HG03108 (cell line): ENCODE data around the gene SOX1.

Source experiments
- ATAC-seq: cut with Tn5 transposase; IDR thresholded peaks from one replicate; pipeline ENCODE4 v1.9.1; 2021; ENCODE audit warnings: moderate library complexity; ENCODE audit not compliant: unreplicated experiment

The SOX1 gene

DNA sequence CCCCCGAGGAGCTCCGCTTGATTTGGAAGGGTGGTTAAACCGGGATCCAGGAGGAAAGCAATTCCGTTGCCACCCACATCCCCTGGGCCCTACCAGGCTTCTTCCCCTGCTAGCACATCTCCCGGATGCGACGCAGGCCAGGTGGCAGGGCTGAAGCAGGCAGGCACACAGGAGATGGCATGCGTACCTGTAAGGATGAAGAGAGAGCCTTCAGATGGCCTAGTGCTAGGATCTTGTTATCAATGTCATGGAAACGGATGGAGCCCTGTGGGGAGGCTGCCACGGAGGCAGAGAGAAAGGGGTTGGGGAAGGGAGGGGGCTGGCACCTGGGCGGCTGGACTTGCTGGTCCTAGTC is 8.5 kb upstream of the SOX1 start:
- no peak for ATAC-seq

DNA sequence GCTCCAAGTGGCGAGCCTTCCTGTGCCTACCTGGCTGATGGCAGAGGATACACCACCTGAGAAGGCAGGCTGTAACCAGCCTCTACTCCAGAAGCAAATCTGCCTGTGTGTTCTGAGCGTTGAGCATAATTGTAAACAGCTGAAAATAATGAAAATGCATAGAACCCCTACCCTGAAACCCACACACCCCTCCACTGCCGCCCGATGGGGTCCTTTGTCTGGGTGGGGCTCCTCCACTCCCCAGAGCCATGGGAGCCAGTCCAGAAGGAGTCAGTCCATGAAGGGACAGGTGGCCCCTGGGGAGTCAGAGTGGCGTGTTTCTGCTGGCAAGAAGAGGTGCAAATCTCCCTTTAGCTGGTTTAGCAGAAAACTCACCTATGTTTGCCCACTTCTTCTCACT is 8.0 kb upstream of the SOX1 start:
- ATAC-seq: no peak

DNA sequence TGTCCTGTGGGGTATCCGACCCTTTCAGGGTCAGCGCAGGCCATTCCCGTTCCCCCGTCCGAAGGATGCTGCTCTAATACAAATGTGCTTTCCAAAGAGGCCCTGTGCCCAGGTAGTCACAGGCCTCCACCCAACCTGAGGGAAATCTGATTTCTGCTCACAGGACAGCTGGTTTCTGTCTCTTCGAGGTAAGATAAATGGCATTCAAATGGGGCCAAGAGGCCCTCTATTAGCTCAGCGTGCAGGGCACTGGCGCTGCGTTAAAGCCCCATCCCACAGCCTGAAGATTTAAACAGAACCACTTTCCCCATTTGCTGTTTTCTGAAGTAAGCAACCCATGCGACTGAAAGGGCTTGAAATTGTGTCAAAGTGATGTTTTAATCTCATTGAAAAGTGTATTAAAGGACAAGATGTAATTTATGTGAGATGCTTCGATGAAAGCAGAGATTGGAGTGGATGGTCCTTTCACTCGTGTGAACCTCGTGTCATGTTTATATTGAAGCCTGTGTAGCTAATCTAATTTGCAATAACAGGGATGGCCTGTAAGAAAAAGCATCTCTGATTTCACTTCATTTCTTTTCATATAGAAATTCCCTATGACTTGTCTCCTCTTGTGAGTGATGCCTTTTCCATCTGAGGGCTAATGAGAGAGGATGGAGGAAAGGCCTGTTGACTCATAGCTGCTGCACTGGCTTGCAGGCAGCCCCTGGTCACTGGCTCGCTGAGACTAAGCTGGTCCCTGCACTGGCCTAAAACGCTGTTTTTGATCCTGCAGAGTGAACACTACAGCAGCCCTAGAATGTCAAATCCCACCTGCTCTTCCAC is 7.3 kb upstream of the SOX1 start:
- ATAC-seq: no peak

DNA sequence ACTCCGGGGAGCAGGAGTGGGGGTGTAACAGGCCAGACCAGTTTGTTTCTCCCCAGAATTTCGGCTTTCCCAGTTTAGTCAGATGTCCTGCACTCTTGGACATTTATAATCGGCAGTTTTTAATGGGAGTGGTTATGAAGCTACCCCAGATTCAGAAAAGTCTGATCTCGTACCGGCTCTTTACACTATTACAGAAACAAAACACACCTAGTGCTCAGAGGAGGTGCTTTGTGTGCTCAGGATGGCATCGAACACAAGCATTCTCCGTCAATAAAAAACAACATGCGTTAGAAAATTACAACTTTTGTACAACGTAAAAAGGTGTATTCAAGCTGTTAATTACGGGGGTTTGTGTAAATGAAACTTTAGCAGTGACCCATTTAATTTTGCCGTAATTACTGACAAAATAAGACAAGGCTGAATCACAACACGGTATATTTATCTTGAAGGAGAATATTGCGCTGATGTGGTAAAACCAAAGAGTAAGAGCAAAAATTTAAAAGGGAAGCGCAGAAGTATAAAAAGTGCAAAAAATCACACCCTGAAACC is 6.6 kb upstream of the SOX1 start:
- ATAC-seq: no peak

DNA sequence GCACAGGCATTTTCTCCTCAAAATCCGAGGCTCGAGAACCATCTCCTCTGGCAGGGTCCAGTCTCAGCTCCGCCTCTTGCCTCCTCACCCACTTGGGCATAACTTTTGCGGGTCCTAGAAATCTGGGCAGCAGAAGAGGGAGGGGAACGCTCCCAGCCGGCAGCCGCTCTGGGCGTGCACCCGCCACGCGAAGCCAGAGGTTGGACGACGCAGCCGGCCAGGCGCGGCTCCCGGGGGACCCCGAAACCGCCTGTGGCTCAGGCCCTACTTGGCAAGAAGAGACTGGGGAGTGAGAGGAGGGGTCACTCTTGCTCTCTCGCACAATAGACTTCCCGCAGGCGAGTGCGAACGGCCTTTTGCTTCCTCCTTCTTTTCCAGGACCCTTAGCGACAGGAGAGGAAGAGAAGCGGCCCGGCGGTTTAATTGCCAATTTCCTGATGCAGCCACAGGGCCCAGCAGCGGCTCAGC is 6.0 kb upstream of the SOX1 start:
- no peak for ATAC-seq

DNA sequence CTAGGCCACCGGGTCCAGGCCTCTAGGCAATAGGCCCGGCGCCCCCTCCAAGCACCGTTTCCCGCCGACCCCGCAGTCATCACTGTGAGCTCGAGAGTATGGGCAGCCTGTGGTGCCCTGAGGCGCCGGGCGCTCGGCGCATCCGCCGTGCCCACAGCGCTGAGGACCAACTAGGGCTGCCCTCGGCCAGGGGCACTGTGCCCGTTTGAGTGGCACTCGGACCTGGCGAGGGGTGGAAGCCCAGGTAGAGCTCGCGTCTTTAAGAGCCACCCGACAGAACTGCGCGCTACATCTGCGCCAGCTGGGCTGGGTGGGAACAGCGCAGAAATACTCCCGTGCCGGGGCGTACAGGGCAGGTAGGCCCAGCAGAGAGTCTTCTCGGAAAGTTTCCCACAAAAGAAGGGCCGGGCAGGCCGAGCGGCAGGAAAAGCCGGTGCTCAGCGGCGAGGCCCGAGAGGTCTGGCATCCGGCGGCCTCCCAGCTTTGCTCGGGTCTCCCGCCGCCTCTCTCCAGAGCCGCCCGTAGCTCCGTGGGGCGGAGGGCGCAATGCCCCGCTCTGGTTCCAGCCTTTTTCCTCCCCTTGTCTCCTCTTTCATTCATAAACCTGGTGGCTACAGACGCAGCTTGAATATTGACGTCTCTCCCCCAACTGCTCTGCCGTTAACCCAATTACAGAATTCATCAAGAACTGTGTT is 5.4 kb upstream of the SOX1 start:
- no peak for ATAC-seq

DNA sequence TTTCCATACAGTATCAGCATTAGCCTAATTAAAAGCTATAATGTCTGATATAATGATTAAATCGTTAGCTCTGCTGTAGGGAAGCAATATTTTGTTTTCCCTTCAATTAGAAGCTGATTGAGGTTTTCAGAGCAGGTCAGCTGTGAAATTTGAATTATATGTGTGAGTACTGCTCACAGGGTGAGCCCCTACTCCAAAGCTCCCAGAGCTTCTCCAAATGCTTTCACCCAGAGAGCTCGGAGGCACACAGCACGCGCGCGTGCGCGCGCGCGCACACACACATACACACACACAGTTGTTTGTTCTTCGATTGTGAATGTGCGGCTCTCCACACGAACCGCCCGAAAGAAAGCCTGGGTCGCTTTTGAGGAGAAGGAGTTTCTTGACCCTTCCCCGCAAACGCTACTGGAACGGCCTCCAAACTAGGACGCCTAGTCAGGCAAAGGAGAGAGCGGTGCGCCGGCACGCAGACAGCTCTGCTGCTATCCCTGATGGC is 4.8 kb upstream of the SOX1 start:
- ATAC-seq: no peak

DNA sequence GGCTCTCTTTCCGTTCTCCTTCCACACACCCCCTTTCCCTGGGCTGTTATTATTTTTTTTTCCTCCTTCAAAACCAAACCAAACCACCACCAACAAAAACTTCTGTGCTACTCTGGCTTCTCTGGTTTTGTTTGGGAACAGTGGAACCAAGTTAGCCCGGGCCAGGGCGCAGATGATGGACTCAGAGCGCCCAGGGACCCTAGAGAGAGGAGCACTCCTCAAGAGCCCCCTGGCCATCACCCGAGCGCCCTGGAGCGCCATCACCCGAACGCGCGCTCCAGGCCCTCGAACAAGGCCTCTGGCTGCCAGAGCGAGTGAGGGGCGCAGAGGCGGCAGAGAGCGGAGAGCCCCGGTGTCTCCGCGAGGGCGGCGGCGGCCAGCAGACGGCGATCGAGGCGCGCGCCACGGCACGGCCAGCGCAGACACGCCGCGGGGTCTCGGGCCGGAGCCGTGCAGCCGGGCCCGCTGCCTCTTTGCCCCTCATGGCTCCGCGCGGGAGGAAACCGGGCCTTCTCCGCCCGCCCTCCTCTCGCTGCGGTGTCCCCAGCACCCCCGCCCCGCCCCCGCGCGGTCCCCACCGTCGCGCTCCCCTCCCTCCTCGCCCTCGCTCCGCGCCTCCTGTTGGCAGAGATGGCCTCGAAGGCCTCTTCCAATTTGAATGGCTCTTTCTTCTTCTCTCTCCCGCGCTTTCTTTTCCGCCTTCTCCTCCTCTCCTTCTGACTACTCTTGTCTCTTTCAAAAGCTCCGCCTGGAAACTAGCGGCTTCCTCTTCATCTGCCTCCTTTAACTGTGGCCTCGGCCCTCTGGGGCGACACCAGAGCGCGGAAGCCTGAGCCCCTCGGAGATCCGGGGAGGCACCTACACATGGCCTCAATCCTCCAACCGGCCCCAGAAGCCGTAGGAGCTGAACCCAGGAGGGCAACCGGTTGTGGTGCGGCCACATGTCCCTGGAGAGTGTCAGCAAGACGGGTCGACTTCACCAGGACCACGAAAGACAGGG is 4.1 kb upstream of the SOX1 start:
- no peak for ATAC-seq

DNA sequence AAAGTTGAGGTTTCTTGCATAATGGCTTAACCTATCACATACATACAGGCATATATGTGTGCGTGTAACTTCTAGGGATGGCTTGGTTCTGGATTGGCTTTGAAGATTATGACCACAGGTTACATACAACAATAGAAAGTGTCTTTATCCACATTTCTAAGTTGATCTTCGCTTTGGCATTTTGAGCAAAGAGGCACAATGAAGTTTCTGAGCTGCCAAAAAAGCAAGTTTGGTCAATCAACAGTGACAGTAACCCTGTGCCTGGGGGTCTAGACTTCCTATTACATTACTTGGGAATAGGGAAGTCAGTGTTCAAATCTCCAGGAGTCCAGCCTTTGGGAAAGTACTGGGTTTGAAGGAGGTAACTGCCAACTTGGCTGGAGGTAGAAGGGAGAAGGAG is 3.1 kb upstream of the SOX1 start:
- no peak for ATAC-seq

DNA sequence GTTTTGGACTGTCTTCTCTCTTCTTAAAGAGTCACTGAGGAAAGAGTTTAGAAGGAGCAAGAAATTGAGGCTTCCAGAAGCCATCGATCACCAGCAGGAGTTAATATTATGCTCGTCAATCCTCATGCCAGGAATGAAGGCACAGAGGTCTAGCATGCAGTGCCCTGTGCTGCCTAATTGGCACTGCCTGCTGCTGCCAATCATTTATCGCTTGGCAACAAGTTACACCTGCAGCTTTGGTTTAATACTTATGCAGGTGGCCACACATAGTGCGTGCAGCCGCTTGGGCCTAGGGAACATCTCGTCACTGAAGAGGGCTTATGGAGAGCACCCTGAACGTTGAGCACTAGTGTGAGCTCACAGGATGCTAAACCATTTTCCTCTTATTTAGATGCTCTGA is 2.7 kb upstream of the SOX1 start:
- no peak for ATAC-seq

DNA sequence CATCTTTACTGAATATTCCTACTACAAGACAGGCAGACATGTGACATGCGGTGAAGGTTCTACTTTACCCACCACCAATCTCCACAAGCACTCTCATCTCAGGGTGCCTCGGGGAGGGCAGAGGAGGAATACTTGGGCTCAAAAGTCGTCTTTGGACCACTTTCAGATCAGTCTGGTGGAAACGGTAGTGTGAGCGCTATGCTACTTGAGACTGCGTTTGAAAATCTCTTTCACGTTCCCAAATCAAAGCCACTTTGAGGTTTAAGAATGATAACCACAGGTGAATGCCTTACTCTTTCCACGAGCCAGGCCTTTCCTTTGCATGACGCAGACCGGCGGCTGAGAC is 1.5 kb upstream of the SOX1 start:
- no peak for ATAC-seq

DNA sequence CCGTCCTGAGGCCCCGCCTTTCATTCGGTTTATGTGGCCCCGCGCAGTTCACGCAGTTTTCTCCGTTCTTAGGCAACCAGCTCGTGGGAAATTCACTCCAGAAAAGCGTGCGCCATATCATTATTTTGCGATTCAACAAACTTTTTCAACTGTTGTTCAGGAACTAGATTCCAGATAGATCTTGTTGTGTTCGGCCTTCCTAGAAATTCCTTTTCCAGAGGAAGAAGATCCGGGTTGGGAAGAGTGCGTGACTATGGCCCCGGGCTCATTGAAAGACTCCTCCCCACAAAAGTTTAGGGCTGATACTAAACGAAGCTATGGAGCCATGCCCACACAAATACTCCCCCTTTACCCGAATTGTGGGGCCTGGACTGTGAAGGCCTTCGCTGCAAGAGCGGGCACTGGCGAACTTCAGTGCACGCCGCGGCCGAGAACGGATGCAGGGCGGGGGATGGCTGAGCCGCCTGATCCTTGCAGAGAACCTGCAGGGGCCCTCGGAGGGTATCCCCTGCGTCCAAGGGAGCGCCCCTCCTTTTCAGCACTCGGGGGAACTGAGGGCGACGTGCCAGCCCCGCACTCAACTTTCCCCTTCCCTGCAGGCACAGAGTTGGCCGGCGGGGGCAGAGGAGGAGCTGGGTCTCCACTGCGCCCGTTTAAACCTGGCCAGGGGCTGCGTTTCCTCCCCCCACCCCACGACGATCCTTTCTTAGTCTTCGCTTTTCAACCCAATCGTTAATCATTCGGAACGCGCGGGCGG is 904 bp upstream of the SOX1 start:
- no peak for ATAC-seq

DNA sequence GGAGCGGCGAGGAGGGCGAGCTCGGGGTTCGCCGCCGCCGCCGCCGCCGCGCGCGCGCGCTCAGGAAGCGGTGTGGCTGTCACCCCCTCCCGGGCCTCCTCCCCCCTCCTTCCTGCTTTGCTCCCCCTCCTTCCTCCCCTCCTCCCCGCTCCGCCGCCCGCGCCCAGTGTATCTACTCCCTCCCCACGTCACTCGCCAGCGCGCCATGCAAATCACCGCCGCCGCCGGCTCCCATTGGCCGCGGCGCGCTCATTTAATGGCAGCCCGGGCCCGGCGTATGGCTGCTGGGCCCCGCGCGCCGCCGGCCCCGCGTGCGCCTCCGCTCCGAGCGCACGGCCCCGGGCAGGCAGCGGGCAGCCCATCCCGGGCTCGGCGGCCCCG is 335 bp upstream of the SOX1 start:
- no peak for ATAC-seq

DNA sequence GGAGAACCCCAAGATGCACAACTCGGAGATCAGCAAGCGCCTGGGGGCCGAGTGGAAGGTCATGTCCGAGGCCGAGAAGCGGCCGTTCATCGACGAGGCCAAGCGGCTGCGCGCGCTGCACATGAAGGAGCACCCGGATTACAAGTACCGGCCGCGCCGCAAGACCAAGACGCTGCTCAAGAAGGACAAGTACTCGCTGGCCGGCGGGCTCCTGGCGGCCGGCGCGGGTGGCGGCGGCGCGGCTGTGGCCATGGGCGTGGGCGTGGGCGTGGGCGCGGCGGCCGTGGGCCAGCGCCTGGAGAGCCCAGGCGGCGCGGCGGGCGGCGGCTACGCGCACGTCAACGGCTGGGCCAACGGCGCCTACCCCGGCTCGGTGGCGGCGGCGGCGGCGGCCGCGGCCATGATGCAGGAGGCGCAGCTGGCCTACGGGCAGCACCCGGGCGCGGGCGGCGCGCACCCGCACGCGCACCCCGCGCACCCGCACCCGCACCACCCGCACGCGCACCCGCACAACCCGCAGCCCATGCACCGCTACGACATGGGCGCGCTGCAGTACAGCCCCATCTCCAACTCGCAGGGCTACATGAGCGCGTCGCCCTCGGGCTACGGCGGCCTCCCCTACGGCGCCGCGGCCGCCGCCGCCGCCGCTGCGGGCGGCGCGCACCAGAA is 1.1 kb downstream of the SOX1 start:
- no peak for ATAC-seq

DNA sequence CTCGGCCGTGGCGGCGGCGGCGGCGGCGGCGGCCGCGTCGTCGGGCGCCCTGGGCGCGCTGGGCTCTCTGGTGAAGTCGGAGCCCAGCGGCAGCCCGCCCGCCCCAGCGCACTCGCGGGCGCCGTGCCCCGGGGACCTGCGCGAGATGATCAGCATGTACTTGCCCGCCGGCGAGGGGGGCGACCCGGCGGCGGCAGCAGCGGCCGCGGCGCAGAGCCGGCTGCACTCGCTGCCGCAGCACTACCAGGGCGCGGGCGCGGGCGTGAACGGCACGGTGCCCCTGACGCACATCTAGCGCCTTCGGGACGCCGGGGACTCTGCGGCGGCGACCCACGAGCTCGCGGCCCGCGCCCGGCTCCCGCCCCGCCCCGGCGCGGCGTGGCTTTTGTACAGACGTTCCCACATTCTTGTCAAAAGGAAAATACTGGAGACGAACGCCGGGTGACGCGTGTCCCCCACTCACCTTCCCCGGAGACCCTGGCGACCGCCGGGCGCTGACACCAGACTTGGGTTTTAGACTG is 1.7 kb downstream of the SOX1 start:
- no peak for ATAC-seq

DNA sequence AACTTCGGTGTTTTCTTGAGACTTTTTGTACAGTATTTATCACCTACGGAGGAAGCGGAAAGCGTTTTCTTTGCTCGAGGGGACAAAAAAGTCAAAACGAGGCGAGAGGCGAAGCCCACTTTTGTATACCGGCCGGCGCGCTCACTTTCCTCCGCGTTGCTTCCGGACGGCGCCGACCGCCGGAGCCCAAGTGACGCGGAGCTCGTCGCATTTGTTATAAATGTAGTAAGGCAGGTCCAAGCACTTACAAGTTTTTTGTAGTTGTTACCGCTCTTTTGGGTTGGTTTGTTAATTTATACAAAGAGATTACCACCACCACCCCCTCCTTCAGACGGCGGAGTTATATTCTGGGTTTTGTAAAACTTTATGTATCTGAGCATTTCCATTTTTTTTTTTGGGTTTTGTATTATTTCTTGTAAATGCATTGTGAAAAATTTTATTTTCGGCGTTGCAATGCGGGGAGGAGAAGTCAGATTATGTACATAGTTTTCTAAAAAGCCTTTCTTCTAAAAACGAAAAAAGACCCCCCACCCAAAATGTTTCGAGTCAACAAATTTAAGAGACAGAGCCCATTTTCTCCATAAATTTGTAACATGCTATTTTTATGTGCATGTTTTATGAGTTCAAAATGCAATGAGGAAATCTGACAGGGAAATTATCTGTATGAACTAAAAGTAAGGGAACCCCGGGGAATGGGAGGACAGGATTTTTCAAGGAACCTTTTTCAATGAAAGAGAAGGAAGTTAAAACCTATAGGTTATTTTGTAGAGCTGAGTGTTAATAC is 2.3 kb downstream of the SOX1 start:
- no peak for ATAC-seq

DNA sequence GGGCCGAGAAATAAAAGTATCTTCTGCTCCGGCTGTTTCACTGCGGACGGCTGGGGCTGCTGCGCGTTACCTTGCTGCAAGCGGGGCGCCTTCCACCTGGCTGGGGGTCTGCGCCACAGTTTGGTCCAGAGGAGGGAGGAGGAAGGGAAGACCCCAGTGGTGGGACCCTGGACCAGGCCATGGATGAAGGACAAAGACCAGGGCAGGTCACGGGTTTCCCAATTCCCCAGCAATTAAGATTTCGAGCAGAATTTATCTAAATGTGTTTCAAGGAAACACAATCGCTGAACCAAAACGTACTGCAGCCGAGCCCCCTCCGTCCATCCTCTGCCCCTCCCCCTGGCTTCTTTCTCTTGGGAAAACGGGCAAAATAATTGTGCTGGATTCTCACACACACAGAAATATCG is 2.9 kb downstream of the SOX1 start:
- no peak for ATAC-seq

DNA sequence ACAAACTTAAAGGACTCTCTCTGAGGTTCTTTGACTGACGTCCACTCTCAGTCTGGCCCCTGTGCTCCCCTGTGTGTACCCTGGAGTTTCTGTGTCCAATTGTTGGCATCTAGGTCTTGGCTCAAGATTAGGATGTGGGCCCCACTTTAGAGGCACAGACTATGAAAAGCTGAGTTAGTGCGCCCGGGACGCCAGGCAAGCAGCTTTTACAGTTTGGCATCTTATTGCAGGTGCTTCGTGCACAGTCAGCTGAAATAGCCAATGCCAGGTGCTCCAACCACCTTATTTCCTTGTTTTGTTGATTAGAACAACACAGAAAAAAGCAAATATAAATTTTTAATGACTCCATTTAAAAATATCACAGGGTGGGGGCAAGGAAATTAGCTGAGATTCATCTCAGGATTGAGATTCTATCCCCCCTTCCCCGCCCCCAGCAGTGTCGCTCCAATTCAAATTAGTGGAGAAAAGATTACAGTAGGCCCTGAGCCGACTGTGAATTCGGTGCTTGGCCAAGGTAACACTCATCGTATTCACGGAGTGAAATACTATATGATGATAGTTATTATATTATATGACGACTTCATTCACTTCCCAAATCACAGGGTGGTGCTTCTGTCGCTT is 4.3 kb downstream of the SOX1 start:
- ATAC-seq: no peak
